DMS53 treated with DMSO at 0.1 percent for 48 hours (cell line): ENCODE data around the gene CCDC136.
A peak's percentile ranks its signal among the peaks of the same experiment; 100 is the strongest.

Experiments used
- DNase-seq: peaks from one replicate; lab custom pipeline; 2025; ENCODE audit not compliant: unreplicated experiment; lab: John Stamatoyannopoulos, UW

The CCDC136 gene

GRCh38 chr7:128861957-128862570 is 70.3 kb downstream of the CCDC136 start:
- no peak for DNase-seq

GRCh38 chr7:128862571-128863432 is 71.0 kb downstream of the CCDC136 start, which contains the start of gene ATP6V1F:
TSS of gene ATP6V1F (plus strand) at chr7:128862856. CDS start at chr7:128862905, 49 bp downstream.
- peak; percentile 97 for DNase-seq

- DNase-seq: peak; percentile 60
Observed at GRCh38 chr7:128863433-128863989, 71.7 kb downstream of the CCDC136 start.

- DNase-seq: no peak
Observed at GRCh38 chr7:128865303-128865702, 73.5 kb downstream of the CCDC136 start.

GRCh38 chr7:128865996-128866877 is 74.5 kb downstream of the CCDC136 start:
- DNase-seq: no peak

GRCh38 chr7:128867241-128867640 is 75.5 kb downstream of the CCDC136 start:
- DNase-seq: no peak

GRCh38 chr7:128867842-128868623 is 76.3 kb downstream of the CCDC136 start:
- peak; percentile 56 for DNase-seq

GRCh38 chr7:128868624-128869137 is 76.9 kb downstream of the CCDC136 start:
- no peak for DNase-seq

- peak; percentile 67 for DNase-seq
Observed at GRCh38 chr7:128869138-128869943, 77.6 kb downstream of the CCDC136 start.

GRCh38 chr7:128869944-128870285 is 78.1 kb downstream of the CCDC136 start:
- DNase-seq: no peak

GRCh38 chr7:128871050-128871449 is 79.3 kb downstream of the CCDC136 start:
- DNase-seq: no peak
